ENCODE data around the gene C1QTNF1.
"Not testable (repeated sequence)": the region's sequence is repeated elsewhere in the genome, so short reads cannot be mapped to it uniquely, and the experiment has no call there.

C1QTNF1 gene

DNA sequence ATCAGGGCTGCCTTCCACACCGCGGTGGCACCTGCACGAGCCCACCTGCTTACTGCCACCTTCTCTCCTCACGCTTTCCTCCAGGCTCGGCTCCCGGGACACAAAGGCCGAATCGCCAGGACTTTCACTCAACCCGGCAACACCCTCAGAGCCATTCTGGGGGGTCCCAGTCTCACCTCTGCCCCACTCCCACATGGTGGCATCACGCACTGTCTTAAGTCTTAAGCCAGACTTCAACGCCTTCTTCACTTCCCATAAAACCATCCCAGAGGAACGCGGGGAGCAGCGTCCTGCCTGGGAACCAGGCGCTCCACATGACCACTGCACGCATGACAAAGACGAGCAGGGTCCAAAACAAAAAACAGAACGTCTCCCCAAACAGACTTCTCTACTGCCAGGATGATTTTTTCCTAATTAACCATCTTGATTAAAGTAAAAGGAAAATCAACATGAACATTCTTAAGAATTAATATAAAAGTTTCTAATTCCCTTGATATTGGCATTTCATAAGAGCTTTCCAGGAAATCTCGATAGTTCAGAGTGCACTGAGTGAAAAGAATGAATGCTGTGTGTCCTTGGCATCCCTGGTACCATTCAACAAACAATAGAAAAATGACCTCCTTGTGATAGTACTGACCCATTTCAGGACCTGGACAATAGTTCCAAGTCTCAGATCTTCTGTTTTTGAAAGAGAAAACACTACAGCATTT is 17.0 kb upstream of the C1QTNF1 start:
- no peak for DNase-seq

GRCh38 chr17:79007504-79008381 is 16.2 kb upstream of the C1QTNF1 start:
- DNase-seq, result no peak

GRCh38 chr17:79008666-79009387 is 15.1 kb upstream of the C1QTNF1 start:
- DNase-seq, result no peak

DNA sequence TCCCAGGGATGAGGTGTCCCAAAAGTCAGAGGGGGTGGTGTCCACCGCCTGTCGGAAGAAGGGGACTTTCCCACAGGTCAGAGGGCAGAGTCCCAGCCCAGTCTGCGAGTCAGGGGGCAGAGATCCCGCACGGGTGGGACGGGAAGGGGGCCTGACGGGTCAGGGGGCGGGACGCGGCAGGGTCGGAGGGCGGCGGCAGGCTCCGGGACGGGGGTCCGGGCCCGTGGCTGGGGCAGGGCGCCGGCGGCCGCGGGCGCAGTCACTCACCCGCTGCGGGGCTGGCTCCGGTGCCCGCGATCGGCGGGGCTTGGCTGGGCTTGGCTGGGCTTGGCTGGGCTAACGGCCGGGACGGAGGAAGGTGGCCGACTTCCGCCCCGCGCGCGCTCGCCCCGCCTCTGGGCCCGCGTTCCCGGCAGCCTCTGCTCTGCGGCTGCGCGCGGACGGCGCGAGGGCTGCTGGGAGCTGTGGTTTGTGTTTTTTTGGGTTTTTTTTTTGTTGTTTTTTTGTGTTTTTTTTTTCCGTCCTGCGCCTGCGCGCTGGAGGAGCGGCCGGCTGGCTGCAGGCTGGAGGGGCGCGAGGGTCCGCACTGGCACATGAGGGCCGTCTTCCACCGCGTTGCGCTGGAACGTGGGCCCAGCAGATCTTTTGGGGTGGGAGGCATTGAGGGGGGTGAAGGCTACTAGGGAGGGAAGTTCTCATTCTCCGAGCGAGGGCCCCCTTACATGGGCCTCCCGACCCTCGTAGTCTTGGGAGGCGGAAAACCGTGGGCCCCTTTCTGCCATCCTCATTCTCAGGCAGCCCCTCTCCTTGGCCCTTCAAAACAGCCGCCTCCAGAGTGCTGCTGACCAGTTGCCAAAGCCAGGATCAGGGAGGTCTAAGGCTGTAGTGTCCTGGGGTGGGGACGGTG is 14.3 kb upstream of the C1QTNF1 start, which contains the start of gene CANT1:
Gene CANT1 (minus strand): TSS at position 368 of the 907 bp plus-strand sequence. CDS start 12,142 bp downstream, outside the sequence.
- peak; percentile 85 to 87 for DNase-seq

- DNase-seq, result no peak
Measured at GRCh38 chr17:79010304-79010646, 13.7 kb upstream of the C1QTNF1 start.

DNA sequence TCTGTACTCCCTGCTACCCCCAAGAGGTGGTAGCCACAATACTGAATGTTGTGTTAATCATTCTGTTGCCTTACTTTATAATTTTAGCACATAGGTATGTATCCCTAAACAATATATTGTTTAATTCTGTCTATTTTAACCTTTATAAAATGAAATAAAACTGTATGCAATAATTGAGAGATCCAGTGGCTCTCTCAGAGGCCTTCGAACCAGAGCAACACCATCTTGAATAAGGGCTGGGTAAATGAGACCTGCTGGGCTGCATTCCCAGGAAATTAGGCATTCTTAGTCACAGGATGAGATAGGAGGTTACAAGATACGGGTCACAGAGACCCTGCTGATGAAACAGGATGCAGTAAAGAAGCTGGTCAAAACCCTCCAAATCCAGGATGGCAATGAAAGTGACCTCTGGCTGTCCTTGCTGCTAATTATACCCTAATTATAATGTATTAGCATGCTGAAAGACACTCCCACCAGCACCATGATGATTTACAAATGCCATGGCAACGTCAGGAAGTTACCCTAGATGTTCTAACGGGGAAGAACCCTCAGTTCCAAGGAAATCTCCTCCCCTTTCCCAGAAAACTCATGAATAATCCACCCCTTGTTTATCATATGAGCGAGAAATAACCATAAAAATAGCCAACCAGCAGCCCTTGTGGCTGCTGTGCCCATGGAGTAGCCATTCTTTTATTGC is 12.4 kb upstream of the C1QTNF1 start:
- DNase-seq, result no peak

DNA sequence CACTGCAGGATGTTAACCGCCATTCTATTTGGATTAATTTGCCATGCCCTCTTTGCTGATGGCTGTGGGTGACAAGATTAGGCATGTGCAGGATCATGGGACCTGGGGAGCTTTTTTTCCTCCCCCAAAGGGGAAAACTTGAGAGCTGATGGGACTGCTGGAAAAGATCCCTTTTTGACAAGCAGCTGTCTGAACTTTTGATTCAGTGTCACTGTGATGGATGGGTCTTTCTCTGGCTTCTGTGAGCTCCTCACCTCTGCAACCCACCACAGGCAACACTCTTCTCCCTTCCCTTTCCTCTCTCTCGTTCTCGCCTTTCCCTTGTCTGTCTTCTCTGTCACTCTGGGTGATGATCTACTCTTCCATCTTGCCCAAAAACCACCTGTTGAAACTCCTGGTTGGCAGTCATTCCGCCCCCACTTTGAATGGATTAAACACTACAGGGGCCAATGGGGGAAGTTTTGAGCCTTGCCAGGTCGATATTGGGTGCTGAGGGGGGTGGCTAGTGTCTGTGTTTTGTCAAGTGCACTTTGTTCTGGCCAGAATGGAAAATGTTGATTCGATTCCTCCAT is 11.3 kb upstream of the C1QTNF1 start:
- DNase-seq, result no peak

DNA sequence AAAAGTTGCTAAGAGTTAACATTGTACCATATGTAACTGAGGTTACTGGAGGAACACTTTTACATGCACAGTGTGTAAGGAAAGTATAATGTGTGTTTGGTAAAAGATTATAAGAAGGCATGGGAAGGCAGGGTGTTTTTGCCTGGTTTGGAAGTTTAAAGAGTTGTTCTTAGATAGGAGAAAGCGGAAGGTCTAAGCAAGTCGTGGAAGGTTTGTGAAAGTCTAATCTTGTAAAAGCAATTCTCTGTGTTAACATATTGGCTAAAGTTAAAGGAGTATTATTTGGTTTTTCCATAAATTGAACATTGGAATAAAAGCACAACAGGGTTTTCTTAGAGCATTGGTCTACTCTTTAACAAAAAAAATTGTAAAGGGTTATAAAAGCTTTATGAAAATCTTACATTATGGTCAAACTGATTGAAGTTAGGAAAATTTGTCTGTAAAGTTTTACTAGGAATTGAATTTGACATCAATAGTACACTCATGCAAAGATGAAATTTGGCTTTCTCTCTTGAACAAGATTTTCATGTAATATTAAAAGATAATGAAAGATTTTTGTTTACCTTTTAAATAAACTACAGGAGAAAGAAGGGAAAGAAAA is 9.7 kb upstream of the C1QTNF1 start:
- DNase-seq, result no peak

- DNase-seq, result no peak
Measured at GRCh38 chr17:79017546-79018369, 6.2 kb upstream of the C1QTNF1 start.

- DNase-seq, result no peak
Measured at GRCh38 chr17:79018370-79018695, 5.6 kb upstream of the C1QTNF1 start.

GRCh38 chr17:79019261-79019631 is 4.7 kb upstream of the C1QTNF1 start:
- DNase-seq, result no peak

- peak; percentile 57 to 85 for DNase-seq
Measured at GRCh38 chr17:79019632-79020584, 4.1 kb upstream of the C1QTNF1 start.

- peak in 1 of 2 donors; percentile 18 for DNase-seq
Measured at GRCh38 chr17:79020631-79021301, 3.2 kb upstream of the C1QTNF1 start.

- DNase-seq, result not testable (repeated sequence)
Measured at GRCh38 chr17:79021929-79022328, 2.0 kb upstream of the C1QTNF1 start.

GRCh38 chr17:79022507-79022991 is 1.4 kb upstream of the C1QTNF1 start:
- DNase-seq, result no peak

DNA sequence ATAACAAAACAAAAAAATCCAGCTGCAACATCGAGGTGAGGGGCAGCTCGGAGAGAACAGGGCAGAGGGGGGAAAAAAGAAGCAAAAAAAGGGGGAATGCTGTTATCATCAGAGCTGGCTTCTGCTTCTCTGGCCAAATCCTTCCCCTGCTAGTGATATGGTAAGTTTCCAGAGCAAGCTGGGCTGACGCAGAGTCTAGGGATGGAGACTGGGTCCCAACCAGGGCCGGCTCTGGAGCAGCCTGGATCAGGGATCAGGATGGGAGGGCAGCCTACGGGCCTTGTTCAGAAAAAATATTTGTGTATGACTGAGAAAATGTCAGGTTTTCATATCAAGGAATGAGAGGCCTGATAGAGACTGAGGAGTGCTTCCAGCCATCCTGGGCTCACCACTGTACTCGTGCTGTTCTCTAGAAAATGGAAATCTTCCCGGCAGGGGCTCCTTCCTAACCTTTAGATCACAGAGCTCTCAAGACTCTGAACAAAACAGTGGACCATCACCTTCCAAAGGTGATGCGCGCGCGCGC is 726 bp upstream of the C1QTNF1 start:
- no peak for DNase-seq

DNA sequence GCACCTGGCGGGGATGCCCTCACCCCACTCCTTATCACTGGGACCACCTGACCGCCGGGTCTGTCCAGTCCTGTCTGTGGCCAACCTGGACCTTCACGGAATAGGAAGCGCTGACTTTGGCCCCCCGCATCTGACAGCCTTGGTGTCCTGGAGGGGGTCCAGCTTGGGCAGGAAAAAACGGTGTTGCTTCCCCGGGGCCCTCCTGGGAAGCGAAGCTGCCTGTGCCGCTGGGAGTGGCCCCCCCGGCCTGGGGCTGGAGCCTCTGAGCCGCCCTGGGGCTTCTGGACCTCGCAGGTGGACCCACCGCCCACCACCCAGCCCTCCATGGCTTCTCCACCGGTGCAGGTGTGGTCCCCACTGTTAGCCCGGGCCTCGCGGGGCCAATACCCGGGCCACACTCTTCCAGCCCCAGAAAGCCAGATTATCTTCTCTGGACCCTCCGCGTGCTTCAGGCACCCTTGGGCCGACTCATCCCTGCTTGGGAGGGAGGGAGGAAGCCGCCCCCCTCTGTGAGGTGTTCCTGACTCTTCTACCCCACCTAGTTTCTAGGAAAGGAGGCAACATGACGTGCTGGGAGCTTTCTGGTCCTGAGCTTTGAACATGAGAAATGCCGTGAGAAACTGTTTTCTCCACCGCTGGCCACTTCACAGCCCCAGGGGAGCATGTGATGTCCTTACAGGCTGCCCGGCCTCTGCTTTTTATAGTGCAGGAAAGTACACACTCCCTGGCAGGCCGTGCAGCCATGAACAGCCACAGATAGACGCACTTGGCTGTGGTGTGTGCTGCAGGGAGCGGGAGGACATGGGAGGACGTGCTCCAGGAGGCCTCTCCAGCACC is 1.1 kb downstream of the C1QTNF1 start:
- no peak for DNase-seq
